HG02623 (cell line): ENCODE results near the gene DGKI.

ENCODE experiments used
- ATAC-seq: cut with Tn5 transposase; IDR thresholded peaks from one replicate; pipeline ENCODE4 v1.9.1; 2021; ENCODE audit warnings: moderate library complexity; ENCODE audit not compliant: unreplicated experiment

DGKI gene

DNA sequence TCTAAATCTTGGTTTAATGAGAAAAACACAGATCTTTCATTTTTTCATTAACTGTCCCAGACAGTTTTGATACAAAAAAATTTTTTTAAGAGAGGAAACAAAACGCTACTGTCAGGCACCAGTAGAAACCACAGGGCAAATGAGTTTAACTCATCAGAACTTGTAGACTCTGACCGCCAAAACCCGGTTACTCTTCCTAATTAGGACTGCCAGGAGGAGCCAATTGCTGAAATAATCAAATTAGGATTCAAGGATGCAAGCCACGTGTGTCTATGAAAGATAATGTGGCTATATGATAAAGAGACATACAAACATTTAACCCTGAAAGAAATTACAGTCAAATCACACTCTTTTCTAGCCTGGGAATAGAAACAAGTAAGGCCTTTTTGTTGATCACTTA is 154.4 kb downstream of the DGKI start:
- ATAC-seq, result no peak

DNA sequence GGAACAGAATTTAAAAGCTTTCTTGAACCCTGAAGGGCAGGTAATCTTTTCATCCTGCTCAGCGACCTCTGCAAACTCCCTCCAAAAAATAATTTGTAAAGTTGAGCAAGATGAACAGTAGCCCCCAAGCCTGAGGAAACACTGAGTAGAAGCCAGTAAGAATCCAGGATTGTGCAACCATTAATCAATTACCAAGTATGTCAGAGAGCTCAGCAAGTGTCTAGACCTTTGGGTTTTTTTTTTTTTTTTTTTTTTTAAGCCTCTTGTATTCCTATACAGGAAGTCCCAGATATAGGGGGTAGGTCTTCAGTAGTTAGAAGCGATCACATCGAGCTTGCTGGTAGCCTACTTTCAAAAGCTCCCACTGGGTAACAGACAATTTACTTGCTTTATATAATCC is 155.2 kb downstream of the DGKI start:
- no peak for ATAC-seq

DNA sequence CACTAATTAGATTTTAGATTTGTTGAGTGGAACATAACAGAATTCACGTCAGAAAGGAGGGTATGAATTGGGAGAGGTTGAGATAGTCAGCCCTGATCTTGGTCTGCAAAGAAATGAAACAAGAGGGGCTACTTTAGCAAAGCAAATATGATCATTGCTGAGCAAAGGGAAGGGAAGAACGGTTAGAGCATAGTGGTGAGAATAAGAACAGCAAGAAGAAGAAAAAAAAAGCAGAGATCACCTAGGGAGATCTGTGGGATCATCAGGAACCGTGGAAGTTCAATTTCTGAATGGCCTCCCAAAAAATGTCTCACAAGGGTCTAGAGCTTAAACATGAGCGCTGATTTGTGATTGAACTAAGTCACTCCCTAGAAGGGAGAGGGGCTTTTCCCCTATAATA is 156.1 kb downstream of the DGKI start:
- ATAC-seq, result no peak

DNA sequence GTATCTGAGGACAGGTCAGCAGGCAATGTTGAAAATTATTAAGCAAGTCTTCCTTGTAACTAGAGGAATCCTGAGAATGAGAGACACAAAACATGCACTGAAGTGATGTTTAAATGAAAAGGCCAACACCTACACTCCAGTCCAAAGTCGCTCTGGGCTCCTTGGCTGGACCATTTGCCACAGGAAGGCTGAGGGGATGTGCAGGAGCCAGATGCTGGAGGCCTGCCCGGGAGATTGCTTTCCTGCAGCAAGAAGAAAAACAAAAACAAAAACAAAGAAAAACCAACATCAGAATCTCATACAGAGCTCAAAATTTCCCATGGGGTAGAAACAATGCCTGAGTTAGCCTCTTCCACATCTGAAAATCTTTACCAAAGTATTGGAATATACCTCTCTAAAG is 157.0 kb downstream of the DGKI start:
- no peak for ATAC-seq

DNA sequence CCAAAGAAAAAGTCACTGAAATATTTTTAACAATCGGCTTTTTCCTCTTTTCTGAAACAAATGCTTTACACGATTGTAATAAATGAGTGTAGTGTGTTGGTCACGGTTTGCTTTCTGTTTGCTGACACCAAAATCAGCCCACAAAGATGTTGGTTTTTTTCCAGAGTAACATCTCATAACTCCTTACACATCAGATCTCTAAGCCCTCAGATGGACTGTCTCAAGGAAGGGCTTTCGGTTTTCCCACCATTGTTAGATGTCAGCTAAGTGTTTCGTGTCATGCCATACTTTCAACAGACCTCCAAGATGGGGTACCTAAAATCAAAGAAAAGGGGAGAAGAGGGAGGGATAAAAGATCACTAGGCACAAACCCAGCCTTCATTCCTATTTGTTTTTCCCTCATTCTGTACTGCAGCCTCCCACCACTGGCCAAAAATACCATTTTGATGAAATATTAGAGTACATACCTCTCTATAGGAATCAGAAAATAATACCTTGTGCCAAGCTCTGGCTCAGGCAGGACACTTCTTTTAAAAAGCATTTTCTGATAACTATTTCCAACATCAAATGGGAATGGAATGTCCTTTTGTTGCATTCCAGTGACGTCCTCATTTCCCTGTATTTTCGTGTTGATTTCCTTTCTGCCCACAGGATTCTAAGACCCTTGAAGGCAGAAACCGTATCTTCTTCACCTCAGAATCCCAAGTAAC is 159.1 kb downstream of the DGKI start:
- no peak for ATAC-seq

DNA sequence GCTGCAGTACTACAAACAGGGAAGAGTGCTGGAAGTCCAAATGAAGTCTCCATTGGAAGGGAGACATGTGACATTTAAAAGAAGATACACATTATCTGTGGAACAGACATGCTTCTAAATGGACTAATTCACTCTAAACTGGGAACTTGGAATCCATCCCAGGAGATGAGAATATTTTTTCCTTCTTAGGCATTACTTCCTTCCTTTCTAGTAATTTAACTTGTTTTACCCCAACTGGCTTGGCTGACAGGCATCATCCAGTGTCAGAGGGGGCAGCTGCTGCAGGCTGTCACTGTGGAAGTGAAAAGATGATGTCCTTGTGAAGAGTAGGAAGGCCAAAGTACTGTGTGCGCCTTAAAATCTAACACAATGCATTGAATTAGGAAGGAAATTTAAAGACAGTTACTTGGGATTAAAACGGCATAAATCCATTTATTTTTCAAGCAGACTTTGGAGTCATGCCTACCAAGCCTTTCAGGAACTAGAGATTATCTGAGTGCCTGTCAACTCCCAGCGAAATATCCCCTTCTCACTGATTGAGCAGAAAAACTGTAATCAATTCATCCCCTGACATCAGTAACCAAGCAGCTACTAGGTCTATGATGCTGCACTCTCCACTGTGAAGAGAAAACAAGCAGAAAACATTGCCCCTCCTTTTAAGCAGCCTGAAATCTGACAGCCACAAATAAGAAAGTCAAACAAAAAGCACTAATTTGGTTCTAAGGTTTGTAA is 161.2 kb downstream of the DGKI start:
- no peak for ATAC-seq

DNA sequence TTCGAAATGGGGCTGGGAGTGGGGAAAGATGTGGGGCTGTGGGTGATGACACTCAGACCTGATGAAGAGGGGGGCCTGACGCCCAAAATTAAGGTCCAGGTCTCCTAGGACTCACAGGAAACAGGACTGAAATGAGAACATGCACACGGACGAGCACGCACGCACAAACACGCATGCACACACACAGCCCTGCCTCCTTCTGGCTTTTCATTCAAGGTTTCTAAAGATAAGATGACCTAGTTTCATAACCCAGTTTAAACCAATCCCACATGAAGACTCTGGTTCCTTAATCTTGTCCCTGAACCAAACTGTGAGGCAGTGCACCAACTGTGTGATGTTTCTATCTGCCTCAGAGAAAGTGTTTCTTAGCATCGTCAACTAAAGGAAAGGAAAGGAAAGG is 162.0 kb downstream of the DGKI start:
- no peak for ATAC-seq

DNA sequence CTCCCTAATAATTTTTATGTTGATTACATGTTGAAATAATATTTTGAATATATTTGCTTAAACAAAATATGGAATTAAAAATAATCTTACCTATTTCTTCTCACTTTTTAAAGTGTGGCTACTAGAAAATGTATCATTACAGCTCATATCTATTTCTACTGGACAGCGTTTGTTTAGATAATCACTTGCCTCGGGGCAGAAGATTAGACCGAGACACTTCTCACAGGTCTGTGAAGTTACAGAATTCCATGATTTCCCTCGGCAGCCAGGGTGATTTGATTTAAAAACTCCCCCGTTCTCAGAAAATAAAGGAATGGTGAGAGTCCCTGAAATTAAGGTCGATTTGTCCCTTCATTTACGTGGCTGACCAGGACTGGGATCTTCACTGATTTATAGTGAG is 162.5 kb downstream of the DGKI start:
- ATAC-seq, result no peak

DNA sequence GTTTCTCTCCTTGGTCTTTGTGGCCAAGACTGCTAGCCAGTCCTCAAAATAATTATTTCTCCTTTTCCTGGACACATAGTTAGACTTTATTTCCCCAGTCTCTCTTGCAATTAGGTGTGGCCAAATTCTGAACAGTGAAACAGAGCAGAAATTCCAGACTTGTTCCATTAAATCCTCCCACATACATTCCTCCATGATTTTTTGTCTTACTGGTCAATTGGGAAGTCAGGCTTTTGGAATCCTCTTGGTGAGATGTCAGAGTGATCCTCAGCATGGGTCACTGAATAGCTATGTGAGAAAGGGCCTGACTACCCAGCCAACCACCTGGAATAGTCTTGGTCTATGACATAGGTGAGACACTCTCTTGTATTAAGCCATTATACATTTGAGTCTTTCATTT is 164.2 kb downstream of the DGKI start:
- ATAC-seq, result no peak

DNA sequence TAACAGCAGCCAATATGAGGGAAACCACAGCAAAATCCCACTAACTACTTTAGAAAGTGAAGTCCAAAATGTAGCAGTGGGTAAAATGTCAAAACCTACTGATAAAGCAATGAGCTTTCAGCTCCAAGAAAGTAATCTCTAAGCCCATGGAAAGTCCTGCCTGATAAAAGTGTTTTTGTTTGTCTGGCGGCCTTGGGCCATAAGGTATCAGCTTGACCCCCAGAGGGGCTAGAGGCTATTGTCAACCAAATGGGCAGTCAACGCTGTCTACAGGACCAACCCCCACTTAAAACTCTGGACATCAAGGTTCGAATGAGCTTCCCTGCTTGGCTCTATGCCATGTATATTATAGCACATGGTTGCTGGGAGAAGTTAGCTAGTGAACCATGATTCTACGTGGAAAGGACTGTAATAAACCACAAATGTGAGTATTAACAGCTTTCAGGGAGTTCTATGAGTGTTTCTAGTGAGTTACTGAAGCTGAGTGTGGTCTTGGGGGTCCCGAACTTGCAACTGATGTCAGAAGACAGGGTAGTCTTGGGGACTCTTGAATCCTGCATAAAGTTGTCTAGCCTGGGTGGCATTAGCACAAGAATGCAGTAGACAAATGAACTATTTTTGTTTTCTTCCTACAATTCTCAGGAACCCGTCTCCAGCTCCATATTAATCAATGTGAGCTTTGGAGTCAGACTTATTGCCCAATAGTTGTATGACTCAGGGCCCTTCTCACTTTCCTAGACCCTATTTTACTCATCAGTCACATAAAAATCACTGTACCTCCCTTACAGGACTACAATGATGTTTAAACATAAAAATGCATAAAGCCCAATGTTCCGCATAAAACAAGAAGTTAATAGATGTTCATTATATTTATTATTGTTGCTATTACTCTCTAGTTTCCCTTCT is 164.9 kb downstream of the DGKI start:
- ATAC-seq, result no peak

DNA sequence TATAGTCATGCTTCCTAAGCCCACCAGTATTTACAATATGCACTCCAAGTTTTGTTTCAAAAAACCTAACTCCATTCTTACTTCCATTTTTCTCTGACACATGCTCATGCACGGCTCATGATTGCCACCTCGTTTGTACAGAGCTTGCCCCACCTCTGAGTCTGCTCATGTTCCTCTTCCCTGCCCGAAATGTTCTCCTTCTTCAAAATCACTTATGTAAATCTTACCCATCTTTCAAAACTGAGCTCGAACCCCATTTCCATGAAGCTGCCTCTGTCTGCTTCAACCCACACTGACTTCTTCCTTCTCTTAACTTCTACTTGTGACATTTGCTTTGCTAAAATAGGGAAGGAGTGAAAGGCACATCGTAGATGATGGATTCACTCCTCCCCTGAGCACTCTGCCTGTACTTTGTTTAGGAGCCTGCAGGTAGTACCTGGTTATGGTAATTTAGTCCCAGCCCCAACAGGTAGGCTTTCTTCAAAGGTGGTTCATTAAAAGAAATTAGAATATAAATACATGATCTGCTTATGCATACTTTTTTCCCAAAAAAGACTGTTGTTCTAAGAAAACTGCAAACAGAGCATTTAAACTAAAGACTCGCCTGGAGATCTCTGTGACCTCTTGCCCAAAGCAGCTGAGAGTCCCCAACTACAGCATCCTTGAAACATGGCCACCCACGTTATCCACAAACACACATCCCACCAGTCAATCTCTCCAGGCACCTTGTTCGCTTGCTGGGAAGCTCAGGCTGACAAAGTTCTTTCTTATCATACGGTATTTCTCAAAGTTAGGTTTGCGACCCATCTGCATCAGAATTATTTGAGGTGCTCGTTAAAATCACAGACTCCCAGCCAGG is 172.0 kb downstream of the DGKI start:
- no peak for ATAC-seq

DNA sequence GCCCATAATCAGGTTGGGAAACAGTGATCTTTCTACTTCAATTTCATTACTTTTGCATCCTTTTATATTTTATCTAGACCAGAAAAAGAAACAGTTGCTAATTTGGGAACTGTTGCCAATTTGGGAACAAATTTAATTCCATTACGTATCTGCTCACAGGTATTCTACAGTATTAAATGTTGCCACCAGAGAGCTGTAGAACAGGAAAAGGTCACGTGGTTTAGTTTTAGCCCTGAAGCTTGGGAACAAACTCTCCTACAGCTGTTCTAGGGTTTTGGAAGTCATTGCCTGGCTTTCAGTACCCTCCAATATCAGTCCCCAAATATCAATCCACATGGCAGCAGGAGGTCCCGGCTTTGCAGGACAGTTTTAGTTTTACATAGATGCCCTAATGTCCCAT is 172.7 kb downstream of the DGKI start:
- no peak for ATAC-seq

DNA sequence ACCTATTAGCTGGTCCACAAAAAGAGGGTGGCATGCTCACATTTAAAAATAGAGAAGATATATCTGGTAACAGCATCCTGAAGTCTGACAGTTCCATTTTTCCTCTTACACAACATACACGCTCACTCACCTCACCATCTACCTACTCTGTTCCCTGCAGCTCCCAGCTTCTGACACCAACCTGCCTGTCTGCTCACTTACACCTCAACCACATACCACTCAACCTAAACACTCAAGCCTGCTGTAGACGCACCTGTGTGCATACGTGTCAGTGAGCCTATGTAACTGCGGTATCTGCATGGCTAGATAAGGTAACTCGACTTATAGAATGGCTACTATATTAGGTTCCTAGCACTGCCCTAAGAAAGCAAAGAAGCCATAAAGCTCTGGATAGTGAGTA is 174.9 kb downstream of the DGKI start:
- ATAC-seq, result no peak

DNA sequence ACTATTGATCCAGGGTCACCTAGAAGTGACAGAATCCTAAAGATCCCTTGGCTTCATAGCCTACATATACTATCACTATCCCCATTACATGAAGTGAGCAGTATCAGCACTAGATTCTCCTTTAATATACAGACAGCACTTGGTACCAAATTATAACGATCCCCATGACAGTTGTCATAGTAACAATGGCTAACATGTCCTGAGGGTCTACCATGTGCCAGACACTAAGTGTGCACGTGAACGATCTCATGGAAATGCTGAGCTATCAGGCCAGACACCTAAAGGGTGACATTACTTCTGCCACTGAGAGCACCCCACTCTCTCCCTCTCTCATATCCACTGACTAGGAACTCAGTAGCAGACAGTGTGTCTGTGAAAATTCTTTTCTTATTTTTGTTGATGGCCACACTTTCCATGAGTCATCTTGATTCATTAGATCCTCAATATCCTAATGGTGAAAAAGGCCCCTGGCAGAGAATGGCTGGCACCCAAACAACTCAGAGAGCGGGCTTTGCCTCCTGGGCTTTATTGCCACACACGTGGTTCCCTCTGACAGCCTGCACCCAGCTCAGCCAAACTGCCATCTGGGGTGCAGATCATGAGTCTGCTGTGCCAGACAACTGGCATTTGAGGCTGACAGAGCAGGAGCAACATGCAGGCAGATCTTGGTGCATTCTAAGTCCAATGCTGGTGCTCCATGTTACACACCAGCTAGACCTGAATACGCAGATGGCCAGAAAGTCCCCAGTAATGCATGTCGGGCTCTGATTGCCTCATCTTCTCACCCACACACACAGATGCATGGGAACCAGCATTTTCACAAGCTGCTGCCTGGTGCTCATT is 176.3 kb downstream of the DGKI start:
- ATAC-seq, result no peak

DNA sequence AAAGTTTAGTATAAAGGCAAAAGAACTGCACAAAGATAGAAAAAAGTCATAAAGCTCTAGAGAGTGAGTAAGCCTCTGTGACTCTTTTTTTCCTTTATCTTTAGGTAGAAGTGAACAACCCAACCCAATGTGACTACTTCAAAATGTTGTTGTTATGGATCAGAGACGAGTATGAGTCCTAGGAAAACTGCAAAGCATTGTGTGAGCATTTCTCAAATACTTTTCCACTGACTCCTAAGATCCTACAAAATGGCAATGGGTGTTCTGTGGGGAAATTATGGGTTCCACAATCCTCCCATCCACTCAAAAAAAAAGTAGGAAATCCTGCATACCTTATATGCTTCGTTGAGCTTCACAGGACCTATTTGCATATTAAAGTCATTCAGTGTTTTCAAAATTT is 177.1 kb downstream of the DGKI start:
- no peak for ATAC-seq

DNA sequence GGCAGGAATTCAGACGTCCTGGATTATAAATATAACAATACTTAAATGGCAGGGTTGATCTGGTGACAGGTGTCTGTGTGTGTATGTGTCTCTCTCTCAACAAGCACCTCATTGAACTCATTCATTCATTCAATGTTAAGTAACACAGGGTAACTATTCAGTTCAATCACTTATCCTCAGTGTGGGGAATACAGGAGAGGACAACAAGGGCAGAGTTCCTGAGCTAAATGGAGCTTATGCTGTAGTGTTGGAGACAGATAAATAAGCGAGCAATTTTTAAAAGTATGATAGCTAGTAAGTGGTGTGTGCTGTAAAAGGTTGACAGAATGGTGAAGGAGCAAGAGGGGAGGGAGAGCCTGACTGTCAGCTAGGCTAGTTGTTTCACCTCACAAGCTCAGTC is 178.4 kb downstream of the DGKI start:
- no peak for ATAC-seq

DNA sequence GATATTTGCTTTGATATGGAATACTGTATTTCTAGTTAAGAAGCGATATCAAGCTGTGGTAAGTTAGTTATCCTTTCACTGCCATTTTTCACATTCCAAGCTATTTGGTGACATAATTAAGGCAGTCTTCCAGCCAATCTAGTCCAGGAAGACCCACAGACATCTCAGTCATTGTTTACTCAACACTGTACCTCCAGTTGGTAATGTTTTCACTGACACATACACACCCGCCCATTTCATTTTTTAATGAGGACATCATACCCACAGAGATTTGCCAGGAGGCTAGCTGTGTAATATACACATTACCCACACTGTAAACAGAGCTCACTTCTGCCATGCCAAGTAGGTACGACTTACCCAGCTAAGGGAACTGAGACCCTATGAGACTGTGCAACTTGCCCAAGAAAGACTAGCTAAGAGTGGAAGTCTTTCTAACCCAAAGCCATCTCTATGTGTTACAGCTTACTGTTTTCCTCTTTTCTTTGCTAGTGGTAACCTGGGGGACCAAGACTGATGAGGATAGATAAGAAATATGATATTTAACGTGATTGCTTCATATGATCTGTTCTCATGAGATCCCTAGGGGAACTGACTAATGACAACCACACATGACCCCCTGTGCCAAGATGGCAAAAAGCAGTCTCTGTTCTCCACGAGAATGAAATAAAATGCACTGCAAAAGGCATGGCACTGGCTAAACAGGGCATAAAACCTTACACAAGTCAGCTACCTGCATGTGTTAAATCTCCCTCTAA is 179.0 kb downstream of the DGKI start:
- no peak for ATAC-seq

DNA sequence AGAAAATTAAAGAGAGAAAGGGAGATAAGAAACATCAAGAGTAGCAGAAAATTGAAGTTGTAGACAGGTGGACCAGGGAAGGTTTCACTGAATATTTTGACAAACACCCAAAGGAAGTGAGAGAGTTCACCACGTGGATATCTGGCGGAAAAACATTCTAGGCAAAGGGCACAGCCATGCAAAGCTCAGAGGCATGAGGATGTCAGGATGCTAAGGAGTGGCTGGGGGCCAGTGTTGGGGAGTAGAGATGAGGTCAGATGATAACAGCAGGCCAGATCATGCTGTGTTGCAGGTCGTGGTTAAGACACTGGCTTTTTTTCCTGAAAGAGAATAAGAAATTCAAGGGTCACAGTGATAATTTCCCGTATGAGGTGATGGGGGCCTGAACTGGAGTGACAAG is 181.9 kb downstream of the DGKI start:
- ATAC-seq, result no peak

DNA sequence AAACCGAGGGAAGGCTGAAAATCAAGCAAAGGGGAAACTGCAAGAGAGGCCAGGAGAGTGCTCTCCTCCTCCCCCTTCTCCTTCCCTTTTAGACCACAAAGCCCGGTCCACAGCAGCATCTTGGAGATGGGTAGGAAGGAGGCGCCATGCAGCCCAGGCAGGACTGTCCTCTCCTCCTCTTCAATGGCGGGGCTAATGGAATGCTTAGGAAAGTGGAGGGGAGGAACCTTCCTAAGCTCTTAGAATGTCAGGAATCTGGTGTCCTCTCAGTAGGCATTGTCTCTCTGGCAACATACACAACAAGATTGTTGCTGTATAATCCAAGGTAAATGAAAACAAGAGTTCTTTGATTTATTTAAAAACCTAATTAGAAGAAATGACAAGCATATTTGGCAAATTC is 185.1 kb downstream of the DGKI start:
- no peak for ATAC-seq
